GM21390 (cell line): ENCODE results near the gene CLEC11A.
"Not testable (repeated sequence)": the region's sequence is repeated elsewhere in the genome, so short reads cannot be mapped to it uniquely, and the experiment has no call there.

Source experiments
- ATAC-seq: cut with Tn5 transposase; IDR thresholded peaks from one replicate; pipeline ENCODE4 v1.9.1; 2021; ENCODE audit not compliant: unreplicated experiment

The CLEC11A gene

GRCh38 chr19:50721441-50722137 lies 1.6 kb upstream of the CLEC11A start:
- ATAC-seq, result no peak

DNA sequence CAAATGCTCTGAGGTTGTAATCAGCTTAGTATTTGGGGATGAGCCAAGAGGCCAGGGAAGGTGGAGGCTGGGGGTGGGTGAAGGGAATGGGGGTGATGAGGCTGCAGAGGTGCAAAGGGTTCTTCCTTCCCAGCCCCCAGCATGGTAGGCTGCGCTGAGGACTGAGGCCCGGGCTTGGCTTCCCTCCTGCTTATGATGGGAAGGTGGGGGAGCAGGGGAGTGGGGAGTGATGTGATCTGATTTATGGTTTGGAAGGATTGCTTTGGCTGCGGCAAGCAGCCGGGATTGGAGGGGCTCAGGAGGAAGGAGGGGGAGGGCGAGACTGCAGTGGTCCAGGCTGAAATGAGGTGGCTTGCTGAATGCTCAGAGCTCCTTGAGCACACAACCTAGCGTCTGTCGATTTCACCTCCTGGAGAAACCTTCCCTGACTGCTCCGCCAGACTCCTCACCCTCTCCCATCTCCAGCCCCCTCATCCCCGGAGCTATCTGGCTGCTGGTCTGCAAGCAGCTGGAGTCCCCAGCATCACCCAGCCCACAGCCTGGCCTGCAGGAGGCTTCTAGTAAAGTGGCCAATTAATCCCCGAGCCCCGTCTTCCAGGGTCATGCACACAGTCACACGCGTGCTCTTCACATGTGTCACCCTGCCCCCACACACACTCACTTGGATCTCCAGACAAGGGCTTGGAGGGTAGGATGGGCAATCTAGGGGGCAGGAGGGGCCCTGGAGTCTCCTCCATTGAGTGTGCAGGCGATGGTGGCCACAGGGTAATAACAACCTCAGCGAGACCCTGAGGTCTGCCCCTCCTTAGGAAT lies 757 bp upstream of the CLEC11A start:
- ATAC-seq, result no peak

DNA sequence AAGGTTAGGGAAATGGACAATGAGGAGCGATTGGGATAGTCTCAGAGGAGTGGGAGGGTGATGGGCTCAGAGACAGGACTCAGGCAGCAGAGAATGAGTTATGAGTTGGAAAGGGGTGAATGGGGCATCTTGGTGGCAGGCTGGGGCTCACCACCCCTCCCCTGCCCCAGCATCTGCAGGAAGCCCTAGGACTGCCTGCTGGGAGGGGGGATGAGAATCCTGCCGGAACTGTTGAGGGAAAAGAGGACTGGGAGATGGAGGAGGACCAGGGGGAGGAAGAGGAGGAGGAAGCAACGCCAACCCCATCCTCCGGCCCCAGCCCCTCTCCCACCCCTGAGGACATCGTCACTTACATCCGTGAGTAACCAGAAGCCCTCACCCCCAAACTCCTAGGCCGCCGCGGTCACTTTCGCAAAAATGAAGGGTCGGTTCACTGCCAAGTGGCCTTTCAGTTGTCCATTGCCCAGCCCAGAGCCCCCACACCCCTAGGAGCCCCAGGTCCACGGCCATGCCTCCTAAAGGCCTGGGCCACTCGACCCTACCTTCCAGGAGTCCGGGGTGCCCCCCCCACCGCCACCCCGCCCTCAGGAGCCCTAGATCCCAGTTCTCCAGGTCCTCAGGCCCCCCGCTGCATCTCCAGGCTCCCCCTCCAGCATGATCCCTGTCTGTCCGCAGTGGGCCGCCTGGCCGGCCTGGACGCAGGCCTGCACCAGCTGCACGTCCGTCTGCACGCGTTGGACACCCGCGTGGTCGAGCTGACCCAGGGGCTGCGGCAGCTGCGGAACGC lies 764 bp downstream of the CLEC11A start:
- no peak for ATAC-seq

DNA sequence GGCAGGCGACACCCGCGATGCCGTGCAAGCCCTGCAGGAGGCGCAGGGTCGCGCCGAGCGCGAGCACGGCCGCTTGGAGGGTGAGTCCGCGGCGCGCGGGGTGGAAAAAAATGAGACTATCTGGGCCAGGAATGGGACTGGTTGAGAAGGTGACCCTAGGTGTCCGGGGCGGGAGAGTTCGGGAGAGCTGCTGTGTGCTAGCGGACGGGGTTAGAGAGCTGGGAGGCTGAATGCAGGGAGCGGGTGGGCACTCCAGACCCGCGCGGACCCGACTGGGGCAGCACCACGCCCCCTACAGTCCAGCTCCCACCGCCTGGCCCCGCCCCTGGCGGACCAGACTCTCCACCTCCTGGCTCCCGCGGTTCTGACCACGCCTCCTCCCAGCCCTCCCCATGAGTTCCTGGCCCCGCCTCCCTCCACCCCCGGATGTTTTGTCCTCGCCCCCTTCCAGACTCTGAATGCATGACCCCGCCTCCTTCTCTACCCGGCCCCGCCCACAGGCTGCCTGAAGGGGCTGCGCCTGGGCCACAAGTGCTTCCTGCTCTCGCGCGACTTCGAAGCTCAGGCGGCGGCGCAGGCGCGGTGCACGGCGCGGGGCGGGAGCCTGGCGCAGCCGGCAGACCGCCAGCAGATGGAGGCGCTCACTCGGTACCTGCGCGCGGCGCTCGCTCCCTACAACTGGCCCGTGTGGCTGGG lies 1.5 kb downstream of the CLEC11A start:
- ATAC-seq, result peak; percentile 82

DNA sequence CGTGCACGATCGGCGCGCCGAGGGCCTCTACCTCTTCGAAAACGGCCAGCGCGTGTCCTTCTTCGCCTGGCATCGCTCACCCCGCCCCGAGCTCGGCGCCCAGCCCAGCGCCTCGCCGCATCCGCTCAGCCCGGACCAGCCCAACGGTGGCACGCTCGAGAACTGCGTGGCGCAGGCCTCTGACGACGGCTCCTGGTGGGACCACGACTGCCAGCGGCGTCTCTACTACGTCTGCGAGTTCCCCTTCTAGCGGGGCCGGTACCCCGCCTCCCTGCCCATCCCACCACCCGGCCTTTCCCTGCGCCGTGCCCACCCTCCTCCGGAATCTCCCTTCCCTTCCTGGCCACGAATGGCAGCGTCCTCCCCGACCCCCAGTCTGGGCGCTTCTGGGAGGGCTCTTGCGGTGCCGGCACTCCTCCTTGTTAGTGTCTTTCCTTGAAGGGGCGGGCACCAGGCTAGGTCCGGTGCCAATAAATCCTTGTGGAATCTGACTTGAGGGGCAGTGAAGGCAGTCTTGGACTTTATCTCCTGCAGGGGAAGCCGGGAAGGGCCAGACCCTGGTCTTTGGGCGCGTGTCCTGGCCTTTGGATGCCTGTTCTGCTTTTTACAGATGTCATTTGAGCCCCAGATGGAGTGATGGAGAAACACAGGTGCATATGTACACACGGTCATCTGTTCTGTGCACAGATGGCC lies 2.2 kb downstream of the CLEC11A start:
- ATAC-seq, result peak; percentile 30

- no peak for ATAC-seq
Measured at GRCh38 chr19:50725911-50726230, 2.7 kb downstream of the CLEC11A start.

GRCh38 chr19:50728084-50728737 lies 5.0 kb downstream of the CLEC11A start:
- no peak for ATAC-seq

DNA sequence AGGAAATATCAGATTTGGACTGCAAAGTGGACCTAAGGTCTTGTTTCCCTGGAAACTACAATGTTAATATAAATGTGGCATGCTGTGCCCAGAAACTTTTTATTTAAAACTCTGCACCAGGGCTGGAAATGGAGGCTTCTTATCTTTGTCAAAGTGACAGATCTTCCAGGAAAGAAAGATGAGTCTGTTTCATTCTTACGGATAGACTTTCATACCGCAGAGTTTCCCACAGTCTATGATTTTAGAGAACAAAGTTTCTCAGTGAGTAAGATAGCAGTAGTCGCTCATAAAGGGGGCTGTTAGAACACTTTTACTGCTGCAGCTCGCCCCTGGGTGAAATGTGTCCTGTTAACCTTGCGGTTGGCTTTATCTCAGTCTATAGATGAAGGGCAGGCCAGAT lies 6.7 kb downstream of the CLEC11A start:
- ATAC-seq, result no peak

GRCh38 chr19:50735869-50736268 lies 12.7 kb downstream of the CLEC11A start:
- ATAC-seq, result no peak

GRCh38 chr19:50736338-50736737 lies 13.2 kb downstream of the CLEC11A start:
- no peak for ATAC-seq

GRCh38 chr19:50739132-50739913 lies 16.2 kb downstream of the CLEC11A start:
- no peak for ATAC-seq

DNA sequence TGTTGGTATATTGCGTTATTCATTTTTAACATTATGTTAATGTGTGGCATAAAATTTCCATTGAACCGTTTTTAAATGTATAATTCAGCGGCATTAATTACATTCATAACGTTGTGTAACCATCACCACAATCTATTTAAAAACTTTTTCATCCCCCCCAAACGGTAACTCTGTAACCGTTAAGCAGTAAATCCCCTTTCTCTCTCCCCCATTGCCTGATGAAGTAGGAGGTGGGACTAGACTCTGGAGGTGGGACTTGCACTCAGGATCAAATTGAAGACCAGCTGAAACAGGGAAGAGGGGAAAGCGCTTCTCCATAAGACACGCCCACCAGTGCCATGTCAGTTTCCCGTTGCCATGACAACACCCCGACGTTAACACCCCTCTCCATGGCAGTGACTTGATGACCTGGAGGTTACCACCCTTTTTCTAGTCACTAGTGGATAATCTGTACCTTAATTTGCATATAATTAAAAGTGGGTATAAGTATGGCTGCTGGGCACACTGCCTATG lies 16.8 kb downstream of the CLEC11A start:
- ATAC-seq, result no peak

- ATAC-seq, result no peak
Measured at GRCh38 chr19:50741179-50741933, 18.2 kb downstream of the CLEC11A start.

DNA sequence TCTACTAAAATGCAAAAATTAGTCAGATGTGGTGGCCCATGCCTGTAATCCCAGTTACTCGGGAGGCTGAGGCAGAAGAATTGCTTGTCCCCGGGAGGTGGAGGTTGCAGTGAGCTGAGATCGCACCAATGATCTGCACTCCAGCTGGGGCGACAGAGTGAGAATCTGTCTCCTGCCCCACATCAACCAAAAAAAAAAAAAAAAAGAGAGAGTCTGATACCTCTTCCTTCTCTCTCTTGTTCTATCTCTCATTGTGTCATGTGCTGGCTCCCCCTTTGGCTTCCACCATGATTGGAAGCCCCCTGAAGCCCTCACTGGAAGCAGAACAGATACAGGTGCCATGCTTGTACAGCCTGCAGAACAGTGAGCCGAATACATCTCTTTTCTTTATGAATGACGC lies 20.4 kb downstream of the CLEC11A start:
- no peak for ATAC-seq

- ATAC-seq, result no peak
Measured at GRCh38 chr19:50745221-50745620, 22.1 kb downstream of the CLEC11A start.

- ATAC-seq, result not testable (repeated sequence)
Measured at GRCh38 chr19:50747141-50747540, 24.0 kb downstream of the CLEC11A start.

GRCh38 chr19:50749490-50749889 lies 26.3 kb downstream of the CLEC11A start:
- ATAC-seq, result no peak

DNA sequence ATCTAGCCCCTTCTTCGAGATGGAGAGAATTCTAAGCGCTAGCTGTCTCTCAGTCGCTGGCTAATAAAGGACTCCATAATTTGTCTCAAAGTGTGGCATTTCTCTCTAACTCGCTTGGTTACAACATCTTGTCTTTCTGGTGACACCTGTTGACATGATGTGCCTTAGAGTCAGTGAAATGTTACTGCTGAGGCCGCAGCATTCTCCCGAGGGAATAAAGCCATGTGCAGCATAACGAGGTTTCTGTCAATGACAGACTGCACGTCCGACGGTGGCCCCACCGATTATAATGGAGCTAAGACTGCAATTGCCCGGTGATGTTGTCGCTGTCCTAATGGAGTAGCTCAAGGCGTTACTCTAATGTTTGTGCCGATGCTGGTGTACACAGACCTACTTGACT lies 26.8 kb downstream of the CLEC11A start:
- no peak for ATAC-seq
